Hepatocyte (in vitro differentiated cells): ENCODE data around the gene CINP. TPM values are rescaled to one million over a fixed set of nuclear protein-coding genes. Genes with fewer than 3 reads are reported as not detected.

Source experiments
- DNase-seq: peaks from one replicate; pipeline ENCODE4 v3.0.0-alpha.2; 2016; ENCODE audit warnings: low spot score
- H2AFZ ChIP-seq: fragments of 200-600 bp; sonication (generic); 2 replicates; pipeline ENCODE4 v1.6.0; 2016; ENCODE audit warnings: antibody characterized with exemption, mild to moderate bottlenecking
- H3K27ac ChIP-seq: fragments of 200-600 bp; sonication (generic); 2 replicates; pipeline ENCODE4 v1.5.1; 2016; ENCODE audit warnings: mild to moderate bottlenecking
- H3K27me3 ChIP-seq: fragments of 200-600 bp; sonication (generic); 2 replicates; pipeline ENCODE4 v1.6.1; 2016
- H3K36me3 ChIP-seq: fragments of 200-600 bp; sonication (generic); replicated peaks from 2 replicates; pipeline ENCODE4 v1.5.1; 2016; ENCODE audit warnings: low read depth; ENCODE audit not compliant: insufficient read depth
- H3K4me1 ChIP-seq: fragments of 200-600 bp; sonication (generic); 2 replicates; pipeline ENCODE4 v1.5.1; 2016; ENCODE audit warnings: mild to moderate bottlenecking, moderate library complexity; ENCODE audit not compliant: insufficient read depth
- H3K4me2 ChIP-seq: fragments of 200-600 bp; sonication (generic); 2 replicates; pipeline ENCODE4 v1.6.0; 2016
- H3K4me3 ChIP-seq: fragments of 200-600 bp; sonication (generic); 2 replicates; pipeline ENCODE4 v1.5.1; 2016; ENCODE audit warnings: mild to moderate bottlenecking
- H3K79me2 ChIP-seq: fragments of 200-600 bp; sonication (generic); 2 replicates; pipeline ENCODE4 v1.6.0; 2017; ENCODE audit warnings: mild to moderate bottlenecking
- H3K9me2 ChIP-seq: fragments of 200-600 bp; sonication (generic); replicated peaks from 2 replicates; pipeline ENCODE4 v1.6.0; 2017; ENCODE audit warnings: mild to moderate bottlenecking; ENCODE audit not compliant: insufficient read depth
- H3K9me3 ChIP-seq: fragments of 200-600 bp; sonication (generic); 2 replicates; pipeline ENCODE4 v1.5.1; 2016; ENCODE audit warnings: low read depth, mild to moderate bottlenecking
- H4K20me1 ChIP-seq: fragments of 200-600 bp; sonication (generic); 2 replicates; pipeline ENCODE4 v1.6.0; 2016; ENCODE audit warnings: mild to moderate bottlenecking; ENCODE audit not compliant: insufficient read depth, poor library complexity, severe bottlenecking
- CTCF ChIP-seq: fragments of 200-600 bp; sonication (generic); IDR thresholded peaks from 2 replicates; pipeline ENCODE4 v1.5.1; 2016; ENCODE audit warnings: antibody characterized with exemption, mild to moderate bottlenecking; ENCODE audit not compliant: poor library complexity
- EZH2 ChIP-seq: fragments of 200-600 bp; sonication (generic); IDR thresholded peaks from 2 replicates; pipeline ENCODE4 v1.6.1; 2016; ENCODE audit warnings: antibody characterized with exemption, mild to moderate bottlenecking, borderline replicate concordance
- EZH2phosphoT487 ChIP-seq: fragments of 200-600 bp; sonication (generic); IDR thresholded peaks from one replicate; pipeline ENCODE4 v1.6.1; 2018; ENCODE audit warnings: antibody characterized with exemption, mild to moderate bottlenecking, low read depth, moderate library complexity; ENCODE audit not compliant: unreplicated experiment, severe bottlenecking
- WGBS: methylation state at CpG from one replicate; pipeline ENCODE4 v1.1.6; 2016; ENCODE audit warnings: low lambda C conversion rate; ENCODE audit errors: missing lambda C conversion rate; 5-methylcytosine and 5-hydroxymethylcytosine counted together
- polyA plus RNA-seq: library from polyadenylated mRNA; unstranded; fragments of >200 nt; fragmentation: Nextera tagmentation; extraction: Ambion mirVana; gene quantifications from 2 replicates; pipeline ENCODE4 v1.2.1, GENCODE V29; 2016
- total RNA-seq: library from RNA; depleted of rRNA; stranded (reverse); fragments of >200 nt; gene quantifications from 2 replicates; pipeline ENCODE4 v1.2.3, GENCODE V29; 2014

CINP gene
- total and polyA plus RNA-seq, 2 experiments from 2014 or later = 22.9 to 40.2 TPM

DNA sequence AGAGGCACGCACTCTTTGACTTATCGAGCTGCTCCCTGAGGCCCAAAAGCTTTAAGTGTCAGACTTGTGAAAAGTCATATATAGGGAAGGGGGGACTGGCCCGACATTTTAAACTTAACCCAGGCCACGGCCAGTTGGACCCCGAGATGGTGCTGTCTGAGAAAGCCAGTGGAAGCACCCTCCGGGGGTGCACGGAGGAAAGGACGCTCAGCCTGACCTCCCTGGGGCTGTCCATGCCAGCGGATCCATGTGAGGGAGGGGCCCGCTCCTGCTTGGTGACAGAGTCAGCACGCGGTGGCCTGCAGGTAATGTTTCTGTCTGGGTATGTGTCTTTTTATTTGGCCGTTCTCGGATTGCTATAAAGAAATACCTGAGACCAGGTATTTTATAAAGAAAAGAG, 36.1 kb downstream of the CINP start:
- Histone ChIP-seq H3K27me3 (no peaks in the 10 kb centered on the region), H3K4me2 (no peak overlapping the region), H3K79me2 (peaks cover 3% of the 10 kb centered on the region), H3K9me3 (no peaks in the 10 kb centered on the region), H3K9me2 (no peaks in the 10 kb centered on the region), H3K36me3 (no peaks in the 10 kb centered on the region), H3K27ac (no peak overlapping the region), H3K4me1 (no peaks in the 10 kb centered on the region), H2AFZ (no peak overlapping the region), H4K20me1 (no peaks in the 10 kb centered on the region), H3K4me3 (no peak overlapping the region)
- whole genome bisulfite sequencing = 91% methylated on average over 14 of the region's 14 CpGs
- TF ChIP-seq EZH2 = no peak
- no peak for TF ChIP-seq CTCF
- TF ChIP-seq EZH2phosphoT487 = no peak
- DNase-seq = no peak

GRCh38 chr14:102325791-102326345, 36.8 kb downstream of the CINP start:
- no peaks in the 10 kb centered on the region for H3K36me3 ChIP-seq
- no peaks in the 10 kb centered on the region for H3K27me3 ChIP-seq
- H3K4me1 ChIP-seq = peaks cover 4% of the 10 kb centered on the region
- H3K9me3 ChIP-seq = no peaks in the 10 kb centered on the region
- DNase-seq = no peak
- WGBS = 78% methylated on average over 9 of the region's 9 CpGs
- H3K79me2 ChIP-seq = peaks cover 3% of the 10 kb centered on the region
- TF ChIP-seq EZH2phosphoT487 = no peak
- H2AFZ ChIP-seq = no peak overlapping the region
- H3K4me2 ChIP-seq = no peak overlapping the region
- H3K4me3 ChIP-seq = no peak overlapping the region
- H3K9me2 ChIP-seq = no peaks in the 10 kb centered on the region
- no peaks in the 10 kb centered on the region for H4K20me1 ChIP-seq
- no peak overlapping the region for H3K27ac ChIP-seq

- Histone ChIP-seq H3K27me3 (no peaks in the 10 kb centered on the region), H3K4me1 (peaks cover 15% of the 10 kb centered on the region), H3K27ac (peak overlapping the region; percentile 95), H4K20me1 (no peaks in the 10 kb centered on the region), H3K4me2 (no peak overlapping the region), H3K79me2 (peaks cover 16% of the 10 kb centered on the region), H3K9me3 (no peaks in the 10 kb centered on the region), H3K36me3 (no peaks in the 10 kb centered on the region), H2AFZ (no peak overlapping the region), H3K4me3 (no peak overlapping the region), H3K9me2 (no peaks in the 10 kb centered on the region)
- TF ChIP-seq EZH2 = no peak
- TF ChIP-seq CTCF = peak; percentile 51
- peak; percentile 75 for DNase-seq
- 63% methylated on average over 8 of the region's 8 CpGs for WGBS
These were observed 39.6 kb downstream of the CINP start for GRCh38 chr14:102323102-102323501.

DNA sequence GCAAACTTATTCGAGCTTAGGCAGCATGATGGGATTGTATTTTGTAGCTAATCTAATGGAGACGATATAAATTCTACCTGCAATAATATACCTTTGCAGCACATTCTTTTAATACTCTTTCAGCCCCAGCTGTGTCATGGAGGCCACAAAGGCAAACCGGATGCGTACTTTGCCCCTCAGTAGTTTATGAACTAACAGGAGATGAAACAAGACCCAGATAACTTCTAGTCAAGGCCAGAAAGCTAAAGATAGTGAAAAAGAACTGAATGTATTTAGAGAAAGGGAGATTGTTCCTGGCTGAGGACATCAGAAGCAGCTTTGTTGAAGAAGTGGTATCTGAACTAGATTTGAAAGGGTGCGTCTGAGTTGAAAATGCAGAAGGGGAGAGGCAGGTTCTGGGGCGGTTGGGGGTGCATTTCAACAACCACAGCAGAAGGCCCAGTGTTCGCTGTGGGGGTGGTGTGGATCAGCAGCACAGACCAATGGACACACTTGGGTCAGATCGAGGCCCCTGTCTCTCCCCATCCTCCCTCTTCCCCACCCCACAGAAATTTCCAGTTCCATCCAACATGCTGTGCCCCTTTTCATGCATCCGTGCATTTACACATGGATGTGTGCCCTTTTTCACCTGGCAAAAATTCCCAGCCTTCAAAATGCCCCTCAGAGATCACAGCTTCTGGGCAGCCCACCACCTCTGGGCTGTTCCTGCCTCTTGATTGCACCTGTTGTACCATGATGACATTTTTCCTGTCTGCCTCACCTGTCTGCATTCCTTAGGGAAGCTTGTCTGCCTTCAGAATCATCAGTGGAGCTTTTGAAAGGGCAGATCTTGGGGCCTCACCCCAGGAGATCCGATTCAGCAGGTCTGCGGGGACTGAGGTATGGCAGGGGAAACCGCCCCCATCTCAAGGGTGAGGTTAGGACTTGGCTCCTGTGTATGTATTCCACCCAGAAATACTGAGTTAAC, 41.0 kb downstream of the CINP start:
- peaks cover 15% of the 10 kb centered on the region for H3K4me1 ChIP-seq
- no peaks in the 10 kb centered on the region for H3K9me3 ChIP-seq
- peak; percentile 50 for DNase-seq
- no peak for TF ChIP-seq EZH2phosphoT487
- TF ChIP-seq EZH2 = no peak
- no peak for TF ChIP-seq CTCF
- no peak overlapping the region for H2AFZ ChIP-seq
- H3K36me3 ChIP-seq = no peaks in the 10 kb centered on the region
- H3K4me2 ChIP-seq = peak overlapping the region; percentile 76
- WGBS = 83% methylated on average over 12 of the region's 12 CpGs
- H3K27me3 ChIP-seq = no peaks in the 10 kb centered on the region
- H3K9me2 ChIP-seq = no peaks in the 10 kb centered on the region
- peaks cover 16% of the 10 kb centered on the region for H3K79me2 ChIP-seq
- H4K20me1 ChIP-seq = no peaks in the 10 kb centered on the region
- H3K27ac ChIP-seq = peak overlapping the region; percentile 95
- no peak overlapping the region for H3K4me3 ChIP-seq
